ENCODE data around the gene ARHGAP21.

ARHGAP21 gene

DNA sequence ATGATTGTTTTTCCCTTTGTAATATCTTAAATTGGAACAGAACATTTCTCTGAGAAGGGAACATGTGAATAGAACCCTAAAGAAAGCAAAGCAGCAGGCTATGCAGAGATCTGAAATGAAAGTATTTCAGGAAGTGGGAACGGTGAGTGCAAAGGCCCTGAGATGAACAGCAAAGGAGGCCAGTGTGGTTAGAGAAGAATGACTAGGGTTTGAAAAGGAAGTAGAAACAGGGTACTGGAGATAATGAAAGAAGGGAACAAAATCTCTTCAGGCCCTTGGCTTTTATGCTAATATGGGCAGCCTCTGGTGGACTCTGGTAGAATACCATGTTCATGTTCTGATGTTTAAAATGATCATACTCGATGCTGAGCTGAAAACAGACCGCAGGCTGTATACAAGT is 22.2 kb downstream of the ARHGAP21 start:
- peak; percentile 75 for DNase-seq (ENCODE audit: low read depth)
- TF ChIP-seq, protein P1, sequence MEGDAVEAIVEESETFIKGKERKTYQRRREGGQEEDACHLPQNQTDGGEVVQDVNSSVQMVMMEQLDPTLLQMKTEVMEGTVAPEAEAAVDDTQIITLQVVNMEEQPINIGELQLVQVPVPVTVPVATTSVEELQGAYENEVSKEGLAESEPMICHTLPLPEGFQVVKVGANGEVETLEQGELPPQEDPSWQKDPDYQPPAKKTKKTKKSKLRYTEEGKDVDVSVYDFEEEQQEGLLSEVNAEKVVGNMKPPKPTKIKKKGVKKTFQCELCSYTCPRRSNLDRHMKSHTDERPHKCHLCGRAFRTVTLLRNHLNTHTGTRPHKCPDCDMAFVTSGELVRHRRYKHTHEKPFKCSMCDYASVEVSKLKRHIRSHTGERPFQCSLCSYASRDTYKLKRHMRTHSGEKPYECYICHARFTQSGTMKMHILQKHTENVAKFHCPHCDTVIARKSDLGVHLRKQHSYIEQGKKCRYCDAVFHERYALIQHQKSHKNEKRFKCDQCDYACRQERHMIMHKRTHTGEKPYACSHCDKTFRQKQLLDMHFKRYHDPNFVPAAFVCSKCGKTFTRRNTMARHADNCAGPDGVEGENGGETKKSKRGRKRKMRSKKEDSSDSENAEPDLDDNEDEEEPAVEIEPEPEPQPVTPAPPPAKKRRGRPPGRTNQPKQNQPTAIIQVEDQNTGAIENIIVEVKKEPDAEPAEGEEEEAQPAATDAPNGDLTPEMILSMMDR (conservative IDR thresholded peaks at IDR 0.05; ENCODE audit: low read depth, low read length): peak; percentile 14
- no peak overlapping the region for H3K4me3 ChIP-seq (ENCODE audit: low read depth, low read length)

DNA sequence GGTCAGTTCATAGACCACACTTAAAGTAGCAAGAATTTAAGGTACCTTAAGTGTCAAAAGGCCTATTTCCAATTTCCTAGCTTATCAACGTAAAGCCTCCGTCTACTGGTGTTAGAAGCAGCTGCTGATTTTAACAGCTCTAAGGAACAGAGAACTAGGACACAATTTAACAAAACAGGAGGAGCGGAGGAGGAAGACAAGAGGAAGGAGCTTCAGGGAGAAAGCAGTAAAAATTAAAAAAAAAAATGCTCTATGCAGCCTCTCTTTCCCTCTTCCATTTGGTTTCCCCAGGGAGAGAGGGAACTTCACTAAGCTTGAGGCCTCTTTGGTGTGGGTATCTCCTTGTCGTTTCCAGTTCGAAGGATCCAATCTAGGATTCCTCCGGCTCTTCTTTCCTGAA is 22.7 kb downstream of the ARHGAP21 start:
- DNase-seq (ENCODE audit: low read depth): no peak
- no peak overlapping the region for H3K4me3 ChIP-seq (ENCODE audit: low read depth, low read length)
- TF ChIP-seq, protein P1 (conservative IDR thresholded peaks at IDR 0.05; ENCODE audit: low read depth, low read length): no peak

DNA sequence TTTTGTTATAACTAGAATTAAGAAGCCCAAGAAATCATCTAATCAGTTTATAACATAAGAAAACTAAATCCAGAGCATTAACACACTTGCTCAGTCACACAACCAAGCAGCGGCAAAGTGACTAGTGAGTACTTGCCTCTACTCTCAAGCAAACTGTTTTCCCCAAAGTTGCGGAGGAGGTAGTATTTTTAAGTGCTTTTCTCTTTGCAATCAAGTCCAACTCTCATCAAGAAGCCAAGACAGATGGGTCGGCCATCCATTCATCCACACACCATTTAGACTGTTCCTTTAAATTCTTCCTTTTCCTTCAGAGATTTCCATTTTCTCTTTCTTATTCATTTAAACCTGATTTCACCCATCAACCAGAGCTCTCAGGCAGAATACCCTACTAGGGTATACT is 25.4 kb downstream of the ARHGAP21 start:
- TF ChIP-seq, protein P1 (conservative IDR thresholded peaks at IDR 0.05; ENCODE audit: low read depth, low read length): no peak
- no peak for DNase-seq (ENCODE audit: low read depth)
- H3K4me3 ChIP-seq (ENCODE audit: low read depth, low read length): no peak overlapping the region

DNA sequence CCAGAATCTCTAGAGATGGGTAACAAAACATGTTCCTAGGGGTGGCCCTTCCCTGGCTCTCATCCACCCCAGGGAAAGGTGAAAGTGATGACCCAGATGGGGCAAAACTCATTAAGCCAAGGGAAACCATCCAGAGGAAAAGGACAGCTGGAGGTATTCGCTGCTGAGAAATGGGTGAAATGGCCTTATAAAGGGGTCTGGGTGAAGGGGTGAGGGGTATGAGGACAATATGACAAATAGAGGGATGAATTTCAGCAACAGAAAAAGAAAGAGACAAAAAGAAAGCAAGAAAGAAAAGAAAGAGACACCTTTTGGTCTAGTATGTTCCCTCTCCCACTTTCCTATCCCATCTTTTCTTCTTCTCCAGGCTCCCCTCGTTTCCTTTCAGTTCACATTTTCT is 26.6 kb downstream of the ARHGAP21 start:
- DNase-seq (ENCODE audit: low read depth): no peak
- H3K4me3 ChIP-seq (ENCODE audit: low read depth, low read length): no peak overlapping the region
- TF ChIP-seq, protein P1 (conservative IDR thresholded peaks at IDR 0.05; ENCODE audit: low read depth, low read length): no peak

DNA sequence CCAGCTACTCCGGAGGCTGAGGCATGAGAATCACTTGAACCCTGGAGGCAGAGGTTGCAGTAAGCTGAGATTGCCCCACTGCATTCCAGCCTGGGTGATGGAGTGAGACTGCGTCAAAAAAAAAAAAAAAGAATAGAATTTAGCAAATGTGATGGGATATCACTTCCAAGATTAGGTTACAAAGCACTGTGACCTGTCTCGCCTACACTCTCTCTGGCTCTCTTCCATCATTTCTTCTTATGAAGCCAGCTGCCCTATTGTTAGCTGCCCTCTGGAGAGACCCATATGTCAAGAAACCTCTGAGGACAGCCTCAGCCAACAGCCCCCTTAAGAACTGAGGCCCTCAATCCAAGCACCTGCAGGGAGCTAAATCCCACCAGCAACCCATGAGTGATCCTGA is 28.2 kb downstream of the ARHGAP21 start:
- TF ChIP-seq, protein P1 (conservative IDR thresholded peaks at IDR 0.05; ENCODE audit: low read depth, low read length): no peak
- H3K4me3 ChIP-seq (ENCODE audit: low read depth, low read length): no peak overlapping the region
- peak; percentile 25 for DNase-seq (ENCODE audit: low read depth)

DNA sequence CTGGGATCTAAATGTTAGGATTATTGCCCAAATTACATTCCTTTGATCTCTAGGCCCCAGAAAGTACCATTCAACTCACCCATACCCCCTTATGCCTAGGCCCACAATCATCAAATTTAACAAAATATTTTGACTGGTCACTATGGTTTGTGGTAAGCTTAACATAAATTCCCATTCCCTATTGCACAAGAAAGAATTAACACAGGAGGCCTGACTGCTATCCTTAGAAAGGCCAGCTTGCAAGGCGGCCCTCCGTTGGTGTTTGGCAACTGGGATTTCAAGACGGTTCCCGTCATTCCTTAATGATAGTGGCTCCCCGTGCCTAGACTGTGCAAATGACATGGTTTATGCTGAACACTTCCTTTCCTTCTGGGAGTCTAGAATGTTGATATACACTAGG is 29.6 kb downstream of the ARHGAP21 start:
- TF ChIP-seq, protein P1 (conservative IDR thresholded peaks at IDR 0.05; ENCODE audit: low read depth, low read length): no peak
- DNase-seq (ENCODE audit: low read depth): no peak

DNA sequence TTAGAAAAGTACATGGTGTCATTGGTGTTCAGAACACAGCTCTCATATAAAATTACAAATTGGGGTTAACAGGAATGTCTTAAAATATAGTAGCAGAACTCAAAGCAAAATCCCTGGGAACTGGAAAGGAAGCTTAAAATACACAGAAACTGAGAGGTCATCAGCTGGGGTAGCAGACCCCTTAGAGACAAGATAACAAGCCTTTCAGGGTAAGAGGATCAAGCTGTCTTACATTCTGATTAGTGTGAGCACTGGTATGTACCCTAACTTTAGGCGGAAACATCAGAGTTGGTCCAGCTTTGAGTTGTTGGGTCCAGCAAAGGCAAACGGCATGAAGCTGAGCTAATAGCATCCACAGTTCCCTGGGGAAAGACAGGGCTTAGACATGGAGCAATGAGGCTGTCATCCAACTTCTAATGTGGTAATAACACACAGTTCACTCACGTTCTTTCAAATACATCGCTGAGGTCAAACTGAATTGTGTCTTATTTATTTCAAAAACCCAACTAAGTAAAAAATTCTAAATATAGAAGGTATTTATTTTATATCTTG is 32.6 kb downstream of the ARHGAP21 start:
- peak; percentile 53 for DNase-seq (ENCODE audit: low read depth)
- TF ChIP-seq, protein P1 (conservative IDR thresholded peaks at IDR 0.05; ENCODE audit: low read depth, low read length): no peak

More for the DNA sequence above, 29.6 kb downstream of the ARHGAP21 start:
- H3K4me3 ChIP-seq (ENCODE audit: low read depth, low read length): no peak overlapping the region

More for the DNA sequence above, 32.6 kb downstream of the ARHGAP21 start:
- H3K4me3 ChIP-seq (ENCODE audit: low read depth, low read length): no peak overlapping the region

All from choroid plexus epithelial cell (primary cell).